ENCODE data around the gene LGALS13.
"Not testable (repeated sequence)": the region's sequence is repeated elsewhere in the genome, so short reads cannot be mapped to it uniquely, and the experiment has no call there.

Gene LGALS13

GRCh38 chr19:39623946-39624345 is 21.6 kb downstream of the LGALS13 start:
- no peak for DNase-seq

GRCh38 chr19:39627631-39628030 is 25.3 kb downstream of the LGALS13 start:
- DNase-seq = not testable (repeated sequence)

GRCh38 chr19:39631178-39631577 is 28.9 kb downstream of the LGALS13 start:
- DNase-seq = no peak

GRCh38 chr19:39631626-39632025 is 29.3 kb downstream of the LGALS13 start:
- no peak for DNase-seq

- DNase-seq = no peak
Measured at GRCh38 chr19:39637891-39638290, 35.6 kb downstream of the LGALS13 start.

GRCh38 chr19:39641773-39642172 is 39.4 kb downstream of the LGALS13 start:
- no peak for DNase-seq

GRCh38 chr19:39643591-39643990 is 41.3 kb downstream of the LGALS13 start:
- DNase-seq = no peak

GRCh38 chr19:39645800-39646411 is 43.6 kb downstream of the LGALS13 start:
- DNase-seq = peak in 1 of 4 experiments; percentile 6

- no peak for DNase-seq
Measured at GRCh38 chr19:39647918-39648317, 45.6 kb downstream of the LGALS13 start.

- DNase-seq = no peak
Measured at GRCh38 chr19:39655613-39656012, 53.3 kb downstream of the LGALS13 start, which contains the start of gene LGALS16. LGALS16 (plus strand) TSS chr19:39655913; CDS start chr19:39655962, 49 bp downstream.
